ENCODE results near the gene LPO. TPM values are rescaled to one million over a fixed set of nuclear protein-coding genes. Genes with fewer than 3 reads are reported as not detected.

LPO gene
- total RNA-seq, 2 donors from 2014 or later, result not detected

- Histone ChIP-seq H3K27ac (no peak overlapping the region), H3K9me3 (no peaks in the 10 kb centered on the region), H3K4me3 (no peak overlapping the region), H3K4me1 (replicated peaks) (no peaks in the 10 kb centered on the region), H3K36me3 (no peaks in the 10 kb centered on the region), H3K27me3 (replicated peaks; ENCODE audit: insufficient read depth) (no peaks in the 10 kb centered on the region)
- no peak for DNase-seq (ENCODE audit: low spot score)
- intact Hi-C loops (cut with DNase I), result no loop called here
- WGBS, result 82% methylated on average over 1 of the region's 1 CpG
- no peak for TF ChIP-seq CTCF (IDR thresholded peaks at IDR 0.05)
- TF ChIP-seq POLR2A (IDR thresholded peaks at IDR 0.05), result no peak
- TF ChIP-seq POLR2AphosphoS5 (IDR thresholded peaks at IDR 0.05), result no peak
Measured at GRCh38 chr17:58239987-58240386, 1.6 kb downstream of the LPO start.

DNA sequence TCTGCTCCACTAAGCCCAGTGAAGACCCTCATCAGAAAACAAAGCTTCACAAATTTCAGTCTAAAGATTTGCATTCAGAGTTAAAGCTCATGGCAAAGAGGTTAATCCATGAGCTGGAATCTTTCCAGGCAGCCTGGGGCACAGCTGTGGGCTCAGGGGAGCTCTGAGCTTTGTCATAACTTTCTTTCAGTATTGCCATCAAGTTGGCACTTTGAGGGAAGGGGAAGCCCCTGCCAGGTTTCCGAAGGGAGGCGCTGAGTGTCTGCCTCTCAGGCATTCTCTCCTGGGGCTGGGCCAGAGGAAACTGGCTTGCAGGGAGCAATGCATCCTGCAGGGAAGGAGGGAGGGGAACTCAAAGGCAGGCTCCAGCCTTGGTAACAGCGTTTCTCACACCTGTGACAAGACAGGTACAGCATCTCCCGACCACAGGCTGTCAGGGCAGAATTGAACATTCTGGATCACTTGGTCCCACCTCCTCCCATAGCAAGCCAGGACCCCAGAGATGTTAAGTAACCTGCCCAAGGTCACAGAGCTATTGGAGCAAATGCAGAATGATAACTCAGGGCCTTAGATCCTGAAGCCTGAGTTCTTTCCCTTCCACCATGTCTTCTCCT is 3.9 kb downstream of the LPO start:
- intact Hi-C loops (cut with DNase I), result no loop called here
- WGBS, result 8% methylated on average over 4 of the region's 4 CpGs
- TF ChIP-seq POLR2A (IDR thresholded peaks at IDR 0.05) (no peak), POLR2AphosphoS5 (IDR thresholded peaks at IDR 0.05) (no peak), CTCF (IDR thresholded peaks at IDR 0.05) (no peak)
- Histone ChIP-seq H3K9me3 (no peaks in the 10 kb centered on the region), H3K27me3 (replicated peaks; ENCODE audit: insufficient read depth) (no peaks in the 10 kb centered on the region), H3K4me1 (replicated peaks) (no peaks in the 10 kb centered on the region), H3K4me3 (no peak overlapping the region), H3K36me3 (no peaks in the 10 kb centered on the region), H3K27ac (no peak overlapping the region)
- no peak for DNase-seq (ENCODE audit: low spot score)

- Histone ChIP-seq H3K27me3 (replicated peaks; ENCODE audit: insufficient read depth) (no peaks in the 10 kb centered on the region), H3K27ac (no peak overlapping the region), H3K4me3 (no peak overlapping the region), H3K9me3 (no peaks in the 10 kb centered on the region), H3K4me1 (replicated peaks) (no peaks in the 10 kb centered on the region), H3K36me3 (no peaks in the 10 kb centered on the region)
- intact Hi-C loops (cut with DNase I), result loop anchor here (5.0 kb wide), 1 partner anchor 172 kb away; the partner anchor contains the start of gene RNF43
- TF ChIP-seq POLR2A (IDR thresholded peaks at IDR 0.05) (no peak), CTCF (IDR thresholded peaks at IDR 0.05) (no peak), POLR2AphosphoS5 (IDR thresholded peaks at IDR 0.05) (no peak)
- WGBS, result 69% methylated on average over 6 of the region's 6 CpGs
- no peak for DNase-seq (ENCODE audit: low spot score)
Measured at GRCh38 chr17:58244963-58245362, 6.6 kb downstream of the LPO start.

- no peaks in the 10 kb centered on the region for H3K27me3 ChIP-seq (replicated peaks; ENCODE audit: insufficient read depth)
Measured at GRCh38 chr17:58245428-58246103, 7.2 kb downstream of the LPO start.

More at GRCh38 chr17:58245428-58246103, 7.2 kb downstream of the LPO start:
- H3K36me3 ChIP-seq, result no peaks in the 10 kb centered on the region
- intact Hi-C loops (cut with DNase I), result loop anchor here (5.0 kb wide), 1 partner anchor 172 kb away; the partner anchor contains the start of gene RNF43
- TF ChIP-seq POLR2A (IDR thresholded peaks at IDR 0.05), result no peak
- TF ChIP-seq POLR2AphosphoS5 (IDR thresholded peaks at IDR 0.05), result no peak
- TF ChIP-seq CTCF (IDR thresholded peaks at IDR 0.05), result no peak
- no peaks in the 10 kb centered on the region for H3K9me3 ChIP-seq
- H3K27ac ChIP-seq, result no peak overlapping the region
- no peak for DNase-seq (ENCODE audit: low spot score)
- no peak overlapping the region for H3K4me3 ChIP-seq
- WGBS, result 58% methylated on average over 10 of the region's 10 CpGs
- no peaks in the 10 kb centered on the region for H3K4me1 ChIP-seq (replicated peaks)
